Measurements from ENCODE around the gene RPLP2. TPM values are rescaled to one million over a fixed set of nuclear protein-coding genes. Genes with fewer than 3 reads are reported as not detected.

RPLP2 gene
- total and polyA plus RNA-seq, 4 donors: 441 to 2,648 (median 1,513) TPM

GRCh38 chr11:799641-800316 is 10.0 kb upstream of the RPLP2 start:
- Histone ChIP-seq H3K4me1 (ENCODE audit: control insufficient read depth in 5 of 5, insufficient read depth in 5 of 5, low read length in 5 of 5) (peaks cover 0 to 27% (median 24%) of the 10 kb centered on the region in 5 donors), H3K9me3 (ENCODE audit: control insufficient read depth in 4 of 4, insufficient read depth in 3 of 4, low read length in 3 of 4) (no peaks in the 10 kb centered on the region), H3K27ac (ENCODE audit: low read depth in 1 of 2, low read length in 1 of 2) (no peak overlapping the region), H3K4me3 (no peak overlapping the region), H3K9ac (ENCODE audit: insufficient read depth in 1 of 2, low read length in 2 of 2) (no peak overlapping the region), H3K36me3 (ENCODE audit: control insufficient read depth in 4 of 4, insufficient read depth in 4 of 4, low read length in 4 of 4) (peaks cover 0 to 16% (median 3%) of the 10 kb centered on the region in 4 donors), H3K27me3 (ENCODE audit: control insufficient read depth in 3 of 3, insufficient read depth in 3 of 3, low read length in 2 of 3) (no peaks in the 10 kb centered on the region)
- WGBS, 2 donors: 96 to 97% methylated on average over 32 of the region's 32 CpGs
- DNase-seq (no peak), ATAC-seq (ENCODE audit: insufficient read depth, low FRiP score) (no peak)
- no peak for TF ChIP-seq CTCF (IDR thresholded peaks at IDR 0.05; ENCODE audit: control extremely low read depth, extremely low read depth)

GRCh38 chr11:800473-800872 is 9.3 kb upstream of the RPLP2 start:
- no peak overlapping the region for H3K27ac ChIP-seq (ENCODE audit: low read depth in 1 of 2, low read length in 1 of 2)
- H3K9me3 ChIP-seq (ENCODE audit: control insufficient read depth in 4 of 4, insufficient read depth in 3 of 4, low read length in 3 of 4): no peaks in the 10 kb centered on the region
- H3K27me3 ChIP-seq (ENCODE audit: control insufficient read depth in 3 of 3, insufficient read depth in 3 of 3, low read length in 2 of 3): no peaks in the 10 kb centered on the region
- ATAC-seq (ENCODE audit: insufficient read depth, low FRiP score) (no peak), DNase-seq (no peak)
- no peak overlapping the region for H3K4me3 ChIP-seq
- TF ChIP-seq CTCF (IDR thresholded peaks at IDR 0.05; ENCODE audit: control extremely low read depth, extremely low read depth): no peak
- no peak overlapping the region for H3K9ac ChIP-seq (ENCODE audit: insufficient read depth in 1 of 2, low read length in 2 of 2)
- H3K36me3 ChIP-seq (ENCODE audit: control insufficient read depth in 4 of 4, insufficient read depth in 4 of 4, low read length in 4 of 4): peaks cover 0 to 16% (median 3%) of the 10 kb centered on the region in 4 donors
- WGBS, 2 donors: 93 to 96% methylated on average over 24 to 30 of the region's 30 CpGs
- H3K4me1 ChIP-seq (ENCODE audit: control insufficient read depth in 5 of 5, insufficient read depth in 5 of 5, low read length in 5 of 5): peaks cover 0 to 25% (median 22%) of the 10 kb centered on the region in 5 donors

- 92 to 96% methylated on average over 19 to 20 of the region's 20 CpGs for WGBS, 2 donors
- TF ChIP-seq CTCF (IDR thresholded peaks at IDR 0.05; ENCODE audit: control extremely low read depth, extremely low read depth): no peak
- Histone ChIP-seq H3K27me3 (ENCODE audit: control insufficient read depth in 3 of 3, insufficient read depth in 3 of 3, low read length in 2 of 3) (no peaks in the 10 kb centered on the region), H3K4me3 (no peak overlapping the region), H3K9me3 (ENCODE audit: control insufficient read depth in 4 of 4, insufficient read depth in 3 of 4, low read length in 3 of 4) (no peaks in the 10 kb centered on the region), H3K9ac (ENCODE audit: insufficient read depth in 1 of 2, low read length in 2 of 2) (no peak overlapping the region), H3K4me1 (ENCODE audit: control insufficient read depth in 5 of 5, insufficient read depth in 5 of 5, low read length in 5 of 5) (peaks cover 0 to 26% (median 17%) of the 10 kb centered on the region in 5 donors), H3K36me3 (ENCODE audit: control insufficient read depth in 4 of 4, insufficient read depth in 4 of 4, low read length in 4 of 4) (peaks cover 0 to 16% (median 3%) of the 10 kb centered on the region in 4 donors), H3K27ac (ENCODE audit: low read depth in 1 of 2, low read length in 1 of 2) (no peak overlapping the region)
- DNase-seq (no peak), ATAC-seq (ENCODE audit: insufficient read depth, low FRiP score) (no peak)
Observed at GRCh38 chr11:801097-801780, 8.5 kb upstream of the RPLP2 start.

Data from lung (tissue), 12 donors.